GM21737 (cell line): ENCODE data around the gene PCDHA9.
"Not testable (repeated sequence)": the region's sequence is repeated elsewhere in the genome, so short reads cannot be mapped to it uniquely, and the experiment has no call there.

Source experiments
- ATAC-seq: cut with Tn5 transposase; IDR thresholded peaks from one replicate; pipeline ENCODE4 v1.9.1; 2021; ENCODE audit warnings: mild to moderate bottlenecking, moderate library complexity; ENCODE audit not compliant: unreplicated experiment

The PCDHA9 gene

GRCh38 chr5:140835622-140836510, 12.3 kb upstream of the PCDHA9 start:
- ATAC-seq: no peak

GRCh38 chr5:140840978-140841962, 6.9 kb upstream of the PCDHA9 start, which contains the start of gene PCDHA8:
Gene PCDHA8 (plus strand): TSS chr5:140841187. CDS start chr5:140841322, 135 bp downstream.
- ATAC-seq: no peak

- ATAC-seq: no peak
These were observed 5.1 kb upstream of the PCDHA9 start for GRCh38 chr5:140842798-140843733.

GRCh38 chr5:140849831-140850634, 1.9 kb downstream of the PCDHA9 start:
- ATAC-seq: not testable (repeated sequence)

DNA sequence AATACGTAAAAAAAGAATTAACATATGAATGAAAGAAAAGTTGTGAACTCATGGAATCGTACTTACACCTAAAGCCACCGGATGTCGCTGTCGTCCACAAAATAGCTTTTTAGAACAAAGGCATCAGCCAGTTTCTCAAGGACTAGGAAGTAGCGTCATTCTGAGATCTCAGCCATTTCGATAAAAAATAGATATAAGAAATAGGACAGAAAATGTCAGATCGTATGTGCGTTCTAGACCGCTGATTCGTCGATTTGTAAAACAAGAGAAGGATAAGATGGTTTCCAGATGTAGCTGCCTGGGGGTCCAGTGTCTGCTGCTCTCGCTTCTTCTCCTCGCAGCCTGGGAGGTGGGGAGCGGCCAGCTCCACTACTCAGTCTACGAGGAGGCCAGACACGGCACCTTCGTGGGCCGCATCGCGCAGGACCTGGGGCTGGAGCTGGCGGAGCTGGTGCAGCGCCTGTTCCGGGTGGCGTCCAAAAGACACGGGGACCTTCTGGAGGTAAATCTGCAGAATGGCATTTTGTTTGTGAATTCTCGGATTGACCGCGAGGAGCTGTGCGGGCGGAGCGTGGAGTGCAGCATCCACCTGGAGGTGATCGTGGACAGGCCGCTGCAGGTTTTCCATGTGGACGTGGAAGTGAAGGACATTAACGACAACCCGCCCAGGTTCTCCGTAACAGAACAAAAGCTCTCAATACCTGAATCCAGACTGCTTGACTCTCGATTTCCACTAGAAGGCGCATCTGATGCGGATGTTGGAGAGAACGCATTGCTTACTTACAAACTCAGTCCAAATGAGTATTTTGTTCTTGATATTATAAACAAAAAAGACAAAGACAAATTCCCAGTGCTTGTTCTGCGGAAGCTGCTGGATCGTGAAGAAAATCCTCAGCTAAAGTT, 7.8 kb downstream of the PCDHA9 start, which contains the start of gene PCDHA10:
TSS of gene PCDHA10 (plus strand) at position 126 of the 903 bp plus-strand sequence. CDS start at position 278, 152 bp downstream.
- ATAC-seq: no peak

DNA sequence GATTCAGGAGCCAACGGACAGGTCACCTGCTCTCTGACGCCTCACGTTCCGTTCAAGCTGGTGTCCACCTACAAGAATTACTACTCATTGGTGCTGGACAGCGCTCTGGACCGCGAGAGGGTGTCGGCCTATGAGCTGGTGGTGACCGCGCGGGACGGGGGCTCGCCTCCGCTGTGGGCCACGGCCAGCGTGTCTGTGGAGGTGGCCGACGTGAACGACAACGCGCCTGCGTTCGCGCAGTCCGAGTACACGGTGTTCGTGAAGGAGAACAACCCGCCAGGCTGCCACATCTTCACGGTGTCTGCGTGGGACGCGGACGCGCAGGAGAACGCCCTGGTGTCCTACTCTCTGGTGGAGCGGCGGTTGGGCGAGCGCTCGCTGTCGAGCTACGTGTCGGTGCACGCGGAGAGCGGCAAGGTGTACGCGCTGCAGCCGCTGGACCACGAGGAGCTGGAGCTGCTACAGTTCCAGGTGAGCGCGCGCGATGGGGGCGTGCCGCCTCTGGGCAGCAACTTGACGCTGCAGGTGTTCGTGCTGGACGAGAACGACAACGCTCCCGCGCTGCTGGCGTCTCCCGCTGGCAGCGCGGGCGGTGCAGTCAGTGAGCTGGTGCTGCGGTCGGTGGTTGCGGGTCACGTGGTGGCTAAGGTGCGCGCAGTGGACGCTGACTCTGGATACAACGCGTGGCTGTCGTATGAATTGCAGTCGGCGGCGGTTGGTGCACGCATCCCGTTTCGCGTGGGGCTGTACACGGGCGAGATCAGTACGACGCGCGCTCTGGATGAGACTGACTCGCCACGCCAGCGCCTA, 9.2 kb downstream of the PCDHA9 start:
- no peak for ATAC-seq

DNA sequence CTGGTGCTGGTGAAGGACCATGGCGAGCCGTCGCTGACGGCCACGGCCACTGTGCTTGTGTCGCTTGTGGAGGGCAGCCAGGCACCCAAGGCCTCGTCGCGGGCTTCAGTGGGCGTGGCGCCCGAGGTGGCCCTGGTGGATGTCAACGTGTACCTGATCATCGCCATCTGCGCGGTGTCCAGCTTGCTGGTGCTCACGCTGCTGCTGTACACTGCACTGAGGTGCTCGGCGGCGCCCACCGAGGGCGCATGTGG, 9.7 kb downstream of the PCDHA9 start:
- no peak for ATAC-seq

DNA sequence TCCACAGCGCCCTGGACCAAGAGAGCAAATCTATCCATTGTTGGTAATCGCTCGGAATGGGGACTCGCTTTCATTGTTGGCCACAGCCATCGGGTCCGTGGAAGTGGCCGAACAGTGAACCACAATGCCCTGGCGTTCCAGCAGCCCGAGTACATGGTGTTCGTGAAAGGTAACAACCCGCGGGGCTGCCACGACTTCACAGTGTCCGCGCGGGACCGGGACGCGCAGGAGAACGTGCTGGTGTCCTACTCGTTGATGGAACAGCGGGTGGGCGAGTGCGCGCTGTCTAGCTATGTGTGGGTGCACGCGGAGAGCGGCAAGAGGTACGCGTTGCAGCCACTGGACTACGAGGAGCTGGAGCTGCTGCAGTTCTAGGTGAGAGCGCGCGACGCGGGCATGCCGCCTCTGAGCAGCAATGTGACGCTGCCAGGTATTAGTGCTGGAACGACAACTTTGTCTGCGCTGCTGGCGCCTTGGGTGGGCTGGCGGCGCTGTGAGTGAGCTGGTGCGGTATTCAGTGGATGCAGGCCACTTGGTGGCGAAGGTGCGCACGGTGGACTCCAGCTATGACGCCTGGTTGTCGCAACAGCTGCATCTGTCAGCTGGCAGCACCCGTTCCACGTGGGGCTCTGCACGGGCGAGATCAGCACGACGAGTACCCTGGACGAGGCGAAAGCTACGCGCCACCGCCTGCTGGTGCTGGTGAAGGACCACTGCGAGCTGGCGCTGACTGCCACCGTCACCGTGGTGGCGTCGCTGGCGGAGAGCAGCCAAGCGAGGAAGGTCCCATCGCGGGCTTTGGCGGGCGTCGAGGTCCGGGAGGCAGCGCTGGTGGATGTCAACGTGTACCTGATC, 14.5 kb downstream of the PCDHA9 start:
- ATAC-seq: no peak

- ATAC-seq: no peak
These were observed 20.8 kb downstream of the PCDHA9 start, which contains the start of gene PCDHA11 for GRCh38 chr5:140868721-140869554. Gene PCDHA11 (plus strand): TSS chr5:140868957. CDS start chr5:140869104, 147 bp downstream.

DNA sequence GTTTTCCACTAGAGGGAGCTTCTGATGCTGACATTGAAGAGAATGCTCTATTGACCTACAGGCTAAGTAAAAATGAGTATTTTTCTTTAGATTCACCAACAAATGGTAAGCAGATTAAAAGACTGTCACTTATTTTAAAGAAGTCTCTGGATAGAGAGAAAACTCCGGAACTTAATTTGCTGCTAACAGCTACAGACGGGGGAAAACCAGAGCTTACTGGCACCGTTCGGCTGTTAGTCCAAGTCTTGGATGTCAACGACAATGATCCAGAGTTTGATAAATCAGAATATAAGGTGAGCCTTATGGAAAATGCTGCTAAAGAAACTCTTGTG, 21.3 kb downstream of the PCDHA9 start:
- ATAC-seq: no peak

GRCh38 chr5:140870221-140871201, 22.3 kb downstream of the PCDHA9 start:
- no peak for ATAC-seq

GRCh38 chr5:140875085-140876065, 27.2 kb downstream of the PCDHA9 start, which contains the start of gene PCDHA12:
Gene PCDHA12 (plus strand): TSS chr5:140875308. CDS start chr5:140875473, 165 bp downstream.
- ATAC-seq: no peak

DNA sequence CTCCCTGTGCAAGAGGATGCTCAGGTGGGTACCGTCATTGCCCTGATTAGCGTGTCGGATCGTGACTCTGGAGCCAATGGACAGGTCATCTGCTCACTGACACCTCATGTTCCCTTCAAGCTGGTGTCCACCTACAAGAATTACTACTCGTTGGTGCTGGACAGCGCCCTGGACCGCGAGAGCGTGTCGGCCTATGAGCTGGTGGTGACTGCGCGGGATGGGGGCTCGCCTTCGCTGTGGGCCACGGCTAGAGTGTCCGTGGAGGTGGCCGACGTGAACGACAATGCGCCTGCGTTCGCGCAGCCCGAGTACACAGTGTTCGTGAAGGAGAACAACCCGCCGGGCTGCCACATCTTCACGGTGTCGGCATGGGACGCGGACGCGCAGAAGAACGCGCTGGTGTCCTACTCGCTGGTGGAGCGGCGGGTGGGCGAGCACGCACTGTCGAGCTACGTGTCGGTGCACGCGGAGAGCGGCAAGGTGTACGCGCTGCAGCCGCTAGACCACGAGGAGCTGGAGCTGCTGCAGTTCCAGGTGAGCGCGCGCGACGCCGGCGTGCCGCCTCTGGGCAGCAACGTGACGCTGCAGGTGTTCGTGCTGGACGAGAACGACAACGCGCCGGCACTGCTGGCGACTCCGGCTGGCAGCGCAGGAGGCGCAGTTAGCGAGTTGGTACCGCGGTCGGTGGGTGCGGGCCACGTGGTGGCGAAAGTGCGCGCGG, 28.5 kb downstream of the PCDHA9 start:
- not testable (repeated sequence) for ATAC-seq
